Heart left ventricle (tissue), 13 donors: ENCODE results near the gene OR4K13.

ENCODE experiments used
- CTCF ChIP-seq, 12 donors: fragments of 200-600 bp; sonication (generic) in 4 of 12; IDR thresholded peaks; one replicate each; pipeline versions ENCODE4 v1.5.0 to v1.8.0; 2018 to 2022; ENCODE audit warnings: antibody characterized with exemption in 12 of 12, mild to moderate bottlenecking in 5 of 12
- POLR2A ChIP-seq, 2 donors: fragments of 450-650 bp; IDR thresholded peaks; one replicate each; pipeline ENCODE4 v1.6.1; 2017; ENCODE audit warnings: antibody characterized with exemption in 2 of 2, mild to moderate bottlenecking in 2 of 2, moderate library complexity in 2 of 2
- donor health status: ischemic (EF 13 %, LVEDD 7.1; RV severe dilation, severe dysfunction).
- donor health status: DM: no; HTN: yes; CAD: no.
- donor health status: DM: no; HTN: no; CAD: no.
- donor health status: ischemic (EF 25% LVEDD 6.9; RV normal size, moderate dysfunction).
- donor health status: ischemic (EF 25% LVEDD 5.7; RV mildly dilated, moderate dysfunction).
- donor health status: ischemic (EF 35%, LVEDD 5.7; RV mildly dilated, moderate dysfunction).
- donor health status: nonischemic (EF 11% LVEDD 7.7; RV severe dilation, severe dysfunction).
- donor health status: DM: yes; HTN: yes; CAD: no.
- donor health status: PGD.
- donor health status: ischemic (EF 29% LVEDD 5.4; RV normal size, mild dysfunction).
- donor health status: nonischemic (EF 23%, LVEDD 6.1; RV moderate dilation, normal function).

GRCh38 chr14:20044243-20044642, 8.4 kb upstream of the OR4K13 start:
- TF ChIP-seq POLR2A (IDR thresholded peaks at IDR 0.05) (no peak), CTCF (IDR thresholded peaks at IDR 0.05) (no peak)
